ENCODE measurements around the gene GLMN.
"Not testable (repeated sequence)": the region's sequence is repeated elsewhere in the genome, so short reads cannot be mapped to it uniquely, and the experiment has no call there.

The GLMN gene

DNA sequence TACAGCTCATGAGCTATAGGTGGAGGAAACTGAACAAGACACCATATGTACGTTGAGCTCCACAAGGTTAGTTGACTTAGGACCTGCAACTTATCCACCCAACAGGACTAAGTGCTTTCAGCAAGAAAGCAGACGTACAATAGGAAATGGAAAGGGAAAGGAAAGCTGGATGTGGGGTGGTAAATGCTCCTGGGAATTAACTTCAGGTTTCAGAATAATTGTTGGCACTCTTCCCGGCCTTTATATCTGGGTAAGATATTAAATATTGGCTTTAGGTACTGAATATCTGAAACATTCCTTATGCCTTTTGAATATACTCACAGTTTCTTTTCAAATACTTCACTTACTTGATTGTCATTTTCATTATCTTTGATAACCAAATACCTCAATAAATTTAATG is 36.3 kb downstream of the GLMN start:
- no peak for DNase-seq (ENCODE audit: extremely low read depth, low read depth)
- TF ChIP-seq, protein P1, sequence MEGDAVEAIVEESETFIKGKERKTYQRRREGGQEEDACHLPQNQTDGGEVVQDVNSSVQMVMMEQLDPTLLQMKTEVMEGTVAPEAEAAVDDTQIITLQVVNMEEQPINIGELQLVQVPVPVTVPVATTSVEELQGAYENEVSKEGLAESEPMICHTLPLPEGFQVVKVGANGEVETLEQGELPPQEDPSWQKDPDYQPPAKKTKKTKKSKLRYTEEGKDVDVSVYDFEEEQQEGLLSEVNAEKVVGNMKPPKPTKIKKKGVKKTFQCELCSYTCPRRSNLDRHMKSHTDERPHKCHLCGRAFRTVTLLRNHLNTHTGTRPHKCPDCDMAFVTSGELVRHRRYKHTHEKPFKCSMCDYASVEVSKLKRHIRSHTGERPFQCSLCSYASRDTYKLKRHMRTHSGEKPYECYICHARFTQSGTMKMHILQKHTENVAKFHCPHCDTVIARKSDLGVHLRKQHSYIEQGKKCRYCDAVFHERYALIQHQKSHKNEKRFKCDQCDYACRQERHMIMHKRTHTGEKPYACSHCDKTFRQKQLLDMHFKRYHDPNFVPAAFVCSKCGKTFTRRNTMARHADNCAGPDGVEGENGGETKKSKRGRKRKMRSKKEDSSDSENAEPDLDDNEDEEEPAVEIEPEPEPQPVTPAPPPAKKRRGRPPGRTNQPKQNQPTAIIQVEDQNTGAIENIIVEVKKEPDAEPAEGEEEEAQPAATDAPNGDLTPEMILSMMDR (IDR thresholded peaks at IDR 0.05; ENCODE audit: low read depth, low read length), result no peak

DNA sequence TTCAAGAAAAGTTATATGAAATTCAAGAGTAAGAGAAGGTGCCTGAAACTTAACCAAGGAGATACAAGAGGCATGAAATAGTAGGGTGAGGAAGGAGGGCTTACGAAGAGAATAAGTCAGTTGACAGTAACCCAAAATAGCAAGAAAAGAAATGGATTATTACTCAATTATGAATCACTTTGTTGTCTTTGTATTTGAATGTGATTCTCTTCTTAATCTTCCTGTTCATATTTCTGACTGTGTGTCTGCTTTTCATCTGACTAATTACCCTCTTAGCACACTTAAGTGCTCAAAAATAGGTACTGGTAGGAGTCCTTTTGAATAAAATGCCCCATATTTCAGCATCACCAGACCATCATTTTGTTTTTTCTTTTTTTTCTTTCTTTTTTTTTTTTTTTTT is 39.4 kb downstream of the GLMN start:
- TF ChIP-seq, protein P1 (IDR thresholded peaks at IDR 0.05; ENCODE audit: low read depth, low read length), result no peak
- no peak for DNase-seq (ENCODE audit: extremely low read depth, low read depth)

DNA sequence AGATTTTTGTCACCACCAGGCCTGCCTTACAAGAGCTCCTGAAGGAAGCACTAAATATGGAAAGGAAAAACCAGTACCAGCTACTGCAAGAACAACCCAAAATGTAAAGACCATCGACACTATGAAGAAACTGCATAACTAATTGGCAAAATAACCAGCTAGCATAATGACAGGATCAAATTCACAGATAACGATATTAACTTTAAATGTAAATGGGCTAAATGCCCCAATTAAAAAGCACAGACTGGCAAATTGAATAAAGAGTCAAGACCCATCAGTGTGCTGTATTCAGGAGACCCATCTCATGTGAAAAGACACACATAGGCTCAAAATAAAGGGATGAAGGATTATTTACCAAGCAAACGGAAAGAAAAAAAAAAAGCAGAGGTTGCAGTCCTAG is 44.1 kb downstream of the GLMN start:
- DNase-seq (ENCODE audit: extremely low read depth, low read depth), result not testable (repeated sequence)

DNA sequence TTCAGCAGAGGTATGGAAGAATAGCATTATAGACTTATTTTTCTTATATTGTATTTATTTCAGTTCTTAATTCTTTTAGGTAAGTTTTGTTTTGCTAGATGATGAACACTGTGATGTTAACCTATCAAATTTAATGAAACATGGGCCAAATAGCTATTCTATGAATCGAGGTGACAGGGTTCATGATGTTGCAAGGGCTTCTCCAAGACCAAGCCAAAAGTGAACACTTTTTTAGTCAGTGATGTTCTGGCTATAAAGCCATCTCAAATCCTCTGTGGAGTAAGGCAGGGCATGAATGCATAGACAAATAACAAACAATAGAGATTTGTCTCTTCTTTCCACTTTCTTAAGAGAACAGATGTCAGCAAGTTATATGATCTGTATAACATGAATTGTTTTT is 54.4 kb downstream of the GLMN start:
- TF ChIP-seq, protein P1 (IDR thresholded peaks at IDR 0.05; ENCODE audit: low read depth, low read length), result no peak
- DNase-seq (ENCODE audit: extremely low read depth, low read depth), result no peak

DNA sequence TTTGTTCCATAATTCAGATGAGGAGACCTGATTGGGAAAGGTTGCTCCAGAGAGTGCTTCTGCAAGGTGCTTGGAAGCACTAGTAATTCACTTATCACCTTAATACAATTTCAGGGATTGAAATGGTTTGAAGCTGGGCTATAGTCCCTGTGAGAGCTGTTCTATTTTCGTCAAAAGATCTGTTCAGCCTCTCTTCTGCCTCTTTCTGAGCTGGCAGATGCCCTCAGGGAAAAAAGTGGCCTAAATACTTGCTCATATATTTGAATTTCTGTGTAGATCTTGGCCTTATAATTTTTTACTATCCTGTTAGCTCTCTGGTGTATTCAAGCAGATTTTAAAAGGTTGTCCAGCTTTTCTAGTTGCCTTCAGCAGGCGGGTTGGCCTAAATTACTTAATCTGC is 58.8 kb downstream of the GLMN start:
- no peak for DNase-seq (ENCODE audit: extremely low read depth, low read depth)
- TF ChIP-seq, protein P1 (IDR thresholded peaks at IDR 0.05; ENCODE audit: low read depth, low read length), result no peak

DNA sequence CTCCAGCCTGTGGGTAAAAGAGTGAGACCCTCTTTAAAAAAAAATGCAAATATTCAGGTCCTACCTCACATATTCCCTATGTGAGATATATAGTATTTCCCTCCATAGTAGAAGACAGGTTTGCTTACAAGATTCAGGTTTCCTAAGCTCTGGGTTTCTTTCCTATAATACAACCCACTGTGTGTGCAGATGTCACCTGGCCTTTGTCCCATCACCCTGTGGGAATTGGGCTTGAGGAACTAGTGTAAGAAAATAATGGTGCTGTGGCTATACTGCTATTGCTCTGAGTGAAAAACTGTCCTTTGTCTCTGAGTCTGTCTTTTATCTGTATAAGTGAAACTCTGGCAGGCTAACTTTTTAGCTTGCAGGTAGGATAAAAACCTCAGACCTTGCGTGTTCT is 68.1 kb downstream of the GLMN start:
- DNase-seq (ENCODE audit: extremely low read depth, low read depth), result no peak
- TF ChIP-seq, protein P1 (IDR thresholded peaks at IDR 0.05; ENCODE audit: low read depth, low read length), result no peak

DNA sequence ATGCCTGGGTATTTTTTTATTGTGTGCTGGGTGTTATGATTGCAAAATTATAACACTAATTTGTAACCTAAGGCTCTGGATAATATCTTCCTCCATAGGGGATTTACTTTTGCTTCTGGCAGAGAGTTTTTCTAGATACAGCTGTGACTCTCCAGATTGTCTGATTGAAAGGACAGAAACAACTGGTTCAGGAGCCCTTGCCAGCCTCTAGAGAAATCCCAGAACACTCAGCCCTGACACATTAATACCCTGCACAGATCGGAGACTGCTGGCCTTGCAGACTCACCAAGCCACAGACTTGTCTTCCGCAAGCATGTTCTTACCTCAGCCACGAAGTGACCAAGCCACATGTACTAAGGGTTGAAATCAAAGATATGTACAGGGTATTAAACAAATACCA is 70.4 kb downstream of the GLMN start:
- no peak for DNase-seq (ENCODE audit: extremely low read depth, low read depth)
- TF ChIP-seq, protein P1 (IDR thresholded peaks at IDR 0.05; ENCODE audit: low read depth, low read length), result no peak

DNA sequence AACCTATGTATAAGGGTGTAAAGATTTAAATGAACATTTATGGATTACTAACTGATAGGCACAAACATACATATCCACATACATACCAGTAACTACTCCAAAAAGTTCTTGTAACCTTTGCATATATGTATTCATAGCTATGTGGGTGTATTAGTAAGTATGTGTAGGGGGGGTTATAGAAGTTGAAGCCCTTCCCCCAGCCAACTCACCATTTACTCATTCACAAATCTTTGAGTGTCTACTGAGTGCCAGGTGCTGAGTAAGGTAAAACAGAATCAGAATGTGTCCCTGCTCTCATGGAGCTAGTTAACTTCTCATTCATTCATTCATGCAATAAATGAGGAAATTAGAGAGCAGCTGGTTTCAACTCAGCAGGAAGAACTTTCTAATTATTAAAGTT is 79.8 kb downstream of the GLMN start:
- DNase-seq (ENCODE audit: extremely low read depth, low read depth), result no peak
- TF ChIP-seq, protein P1 (IDR thresholded peaks at IDR 0.05; ENCODE audit: low read depth, low read length), result no peak
